Measurements from ENCODE around the gene GCN1. TPM values are rescaled to one million over a fixed set of nuclear protein-coding genes. Genes with fewer than 3 reads are reported as not detected.

GCN1 gene
- total RNA-seq, 4 donors from 2014 or later, result 50.5 to 106 (median 64.3) TPM

GRCh38 chr12:120090626-120091295 is 103.8 kb downstream of the GCN1 start:
- H3K27ac ChIP-seq, result no peak overlapping the region
- DNase-seq, result no peak
- no peak overlapping the region for H3K4me3 ChIP-seq
- intact Hi-C loops (cut with DNase I; ENCODE audit: low total_unique reads), result no loop called here
- no peak for TF ChIP-seq CTCF (IDR thresholded peaks at IDR 0.05)
- no peak for TF ChIP-seq POLR2A (IDR thresholded peaks at IDR 0.05)
- H3K9me3 ChIP-seq, result no peaks in the 10 kb centered on the region
- H3K36me3 ChIP-seq, result no peaks in the 10 kb centered on the region
- H3K4me1 ChIP-seq, result peaks cover 0 to 2% of the 10 kb centered on the region in 2 donors
- no peaks in the 10 kb centered on the region for H3K27me3 ChIP-seq

GRCh38 chr12:120090206-120090605 is 104.3 kb downstream of the GCN1 start:
- Histone ChIP-seq H3K27me3 (no peaks in the 10 kb centered on the region), H3K4me1 (peaks cover 0 to 2% of the 10 kb centered on the region in 2 donors), H3K4me3 (no peak overlapping the region), H3K36me3 (no peaks in the 10 kb centered on the region), H3K27ac (no peak overlapping the region), H3K9me3 (no peaks in the 10 kb centered on the region)
- no peak for DNase-seq
- TF ChIP-seq POLR2A (IDR thresholded peaks at IDR 0.05), result no peak
- TF ChIP-seq CTCF (IDR thresholded peaks at IDR 0.05), result no peak
- intact Hi-C loops (cut with DNase I; ENCODE audit: low total_unique reads), result no loop called here

- intact Hi-C loops (cut with DNase I; ENCODE audit: low total_unique reads), result no loop called here
- no peak for DNase-seq
- no peak overlapping the region for H3K4me3 ChIP-seq
- H3K9me3 ChIP-seq, result no peaks in the 10 kb centered on the region
- TF ChIP-seq CTCF (IDR thresholded peaks at IDR 0.05) (no peak), POLR2A (IDR thresholded peaks at IDR 0.05) (no peak)
- no peaks in the 10 kb centered on the region for H3K36me3 ChIP-seq
- no peak overlapping the region for H3K27ac ChIP-seq
- H3K4me1 ChIP-seq, result peaks cover 0 to 2% of the 10 kb centered on the region in 2 donors
- no peaks in the 10 kb centered on the region for H3K27me3 ChIP-seq
Measured at GRCh38 chr12:120089796-120090195, 104.7 kb downstream of the GCN1 start.

- intact Hi-C loops (cut with DNase I; ENCODE audit: low total_unique reads), result no loop called here
- H3K27ac ChIP-seq, result no peak overlapping the region
- no peaks in the 10 kb centered on the region for H3K9me3 ChIP-seq
- no peak for TF ChIP-seq CTCF (IDR thresholded peaks at IDR 0.05)
- TF ChIP-seq POLR2A (IDR thresholded peaks at IDR 0.05), result no peak
- H3K4me1 ChIP-seq, result peaks cover 0 to 2% of the 10 kb centered on the region in 2 donors
- no peak for DNase-seq
- H3K4me3 ChIP-seq, result no peak overlapping the region
- no peaks in the 10 kb centered on the region for H3K27me3 ChIP-seq
- H3K36me3 ChIP-seq, result no peaks in the 10 kb centered on the region
Measured at GRCh38 chr12:120089105-120089504, 105.4 kb downstream of the GCN1 start.

- Histone ChIP-seq H3K4me3 (peak overlapping the region; percentile 15 to 28), H3K9me3 (no peaks in the 10 kb centered on the region), H3K36me3 (no peaks in the 10 kb centered on the region), H3K27ac (peak overlapping the region; percentile 63 to 68), H3K27me3 (no peaks in the 10 kb centered on the region), H3K4me1 (peaks cover 0 to 2% of the 10 kb centered on the region in 2 donors)
- DNase-seq, result peak; percentile 98 to 99
- TF ChIP-seq POLR2A (IDR thresholded peaks at IDR 0.05) (peak in 1 of 2 donors; percentile 52), CTCF (IDR thresholded peaks at IDR 0.05) (peak; percentile 92 to 98 (median 98))
- intact Hi-C loops (cut with DNase I; ENCODE audit: low total_unique reads), result no loop called here
Measured at GRCh38 chr12:120086801-120087621, 107.5 kb downstream of the GCN1 start.
